Endothelial cell of umbilical vein (primary cell): ENCODE data around the gene BACE1-AS.

Source experiments
- EZH2 ChIP-seq: IDR thresholded peaks from 2 replicates; pipeline ENCODE4 v1.6.1; 2012; ENCODE audit warnings: borderline replicate concordance, low read depth, mild to moderate bottlenecking, moderate library complexity, low read length, inconsistent platforms; ENCODE audit not compliant: severe bottlenecking
- FOS ChIP-seq: IDR thresholded peaks from 2 replicates; pipeline ENCODE4 v1.6.1; 2011; ENCODE audit warnings: mild to moderate bottlenecking, low read length, moderate library complexity, borderline replicate concordance; ENCODE audit not compliant: insufficient read depth
- GATA2 ChIP-seq: IDR thresholded peaks from 2 replicates; pipeline ENCODE4 v1.7.0; 2011; ENCODE audit warnings: low read depth, mild to moderate bottlenecking, moderate library complexity, mixed read lengths, low read length; ENCODE audit not compliant: insufficient read length, insufficient read depth
- JUN ChIP-seq: IDR thresholded peaks from 2 replicates; pipeline ENCODE4 v1.6.1; 2011; ENCODE audit warnings: borderline replicate concordance, low read depth; ENCODE audit not compliant: insufficient read length, insufficient read depth
- POLR2A ChIP-seq: IDR thresholded peaks from 2 replicates; pipeline ENCODE4 v1.6.1; 2012; ENCODE audit warnings: low read depth, mild to moderate bottlenecking, control low read depth, low read length
- POLR2AphosphoS5 ChIP-seq: IDR thresholded peaks from 2 replicates; pipeline ENCODE4 v1.6.1; 2012; ENCODE audit warnings: low read depth, mild to moderate bottlenecking, control low read depth, low read length, moderate library complexity; ENCODE audit not compliant: insufficient read depth
- TF ChIP-seq, protein P1 (sequence below), 2 donors: IDR thresholded peaks; 1 replicate in 1 of 2; 2 replicates in 1 of 2; pipeline ENCODE4 v1.5.1; 2011; ENCODE audit warnings: low read length in 2 of 2, mild to moderate bottlenecking in 2 of 2, moderate library complexity in 2 of 2, control low read depth in 1 of 2, inconsistent platforms in 1 of 2, low read depth in 1 of 2; ENCODE audit not compliant: insufficient read depth in 1 of 2; ENCODE audit errors: extremely low read depth in 1 of 2
- TF ChIP-seq, protein P2 (sequence below): IDR thresholded peaks from 2 replicates; pipeline ENCODE4 v1.6.1; 2011; ENCODE audit not compliant: insufficient read depth, insufficient read length

DNA sequence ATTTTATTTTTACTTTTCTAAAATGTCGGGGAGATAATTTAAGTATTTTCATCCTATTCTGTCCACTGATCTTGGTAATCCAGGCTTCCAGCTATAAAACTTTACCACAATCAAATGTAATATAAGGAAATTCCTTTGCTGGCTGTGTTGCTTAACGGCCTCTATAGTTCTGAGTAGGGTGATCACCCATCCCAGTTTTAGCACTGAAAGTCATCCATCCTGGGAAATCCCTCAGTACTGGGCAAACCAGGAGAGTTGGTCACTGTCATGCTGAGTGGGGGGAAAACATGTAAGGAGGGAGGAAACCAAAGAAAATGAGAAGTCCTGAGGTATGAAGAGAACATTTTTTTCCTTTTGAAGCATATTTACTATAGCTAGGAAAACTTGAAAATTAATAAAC is 12.8 kb upstream of the BACE1-AS start:
- TF ChIP-seq POLR2A (no peak), JUN (no peak), POLR2AphosphoS5 (no peak), EZH2 (no peak), FOS (no peak), GATA2 (no peak)
- TF ChIP-seq, protein P1, sequence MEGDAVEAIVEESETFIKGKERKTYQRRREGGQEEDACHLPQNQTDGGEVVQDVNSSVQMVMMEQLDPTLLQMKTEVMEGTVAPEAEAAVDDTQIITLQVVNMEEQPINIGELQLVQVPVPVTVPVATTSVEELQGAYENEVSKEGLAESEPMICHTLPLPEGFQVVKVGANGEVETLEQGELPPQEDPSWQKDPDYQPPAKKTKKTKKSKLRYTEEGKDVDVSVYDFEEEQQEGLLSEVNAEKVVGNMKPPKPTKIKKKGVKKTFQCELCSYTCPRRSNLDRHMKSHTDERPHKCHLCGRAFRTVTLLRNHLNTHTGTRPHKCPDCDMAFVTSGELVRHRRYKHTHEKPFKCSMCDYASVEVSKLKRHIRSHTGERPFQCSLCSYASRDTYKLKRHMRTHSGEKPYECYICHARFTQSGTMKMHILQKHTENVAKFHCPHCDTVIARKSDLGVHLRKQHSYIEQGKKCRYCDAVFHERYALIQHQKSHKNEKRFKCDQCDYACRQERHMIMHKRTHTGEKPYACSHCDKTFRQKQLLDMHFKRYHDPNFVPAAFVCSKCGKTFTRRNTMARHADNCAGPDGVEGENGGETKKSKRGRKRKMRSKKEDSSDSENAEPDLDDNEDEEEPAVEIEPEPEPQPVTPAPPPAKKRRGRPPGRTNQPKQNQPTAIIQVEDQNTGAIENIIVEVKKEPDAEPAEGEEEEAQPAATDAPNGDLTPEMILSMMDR (IDR thresholded peaks at IDR 0.05; ENCODE audit: extremely low read depth in 1 of 2, insufficient read depth in 1 of 2, low read depth in 1 of 2, low read length in 2 of 2) = no peak
- TF ChIP-seq, protein P2, sequence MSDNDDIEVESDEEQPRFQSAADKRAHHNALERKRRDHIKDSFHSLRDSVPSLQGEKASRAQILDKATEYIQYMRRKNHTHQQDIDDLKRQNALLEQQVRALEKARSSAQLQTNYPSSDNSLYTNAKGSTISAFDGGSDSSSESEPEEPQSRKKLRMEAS = no peak
